GM12875 (cell line): ENCODE results near the gene KIF1A.
"Not testable (repeated sequence)": the region's sequence is repeated elsewhere in the genome, so short reads cannot be mapped to it uniquely, and the experiment has no call there.

ENCODE experiments used
- H3K4me3 ChIP-seq: one replicate; pipeline ENCODE4 v1.5.1; 2011; ENCODE audit warnings: low read depth, low read length, control low read depth
- TF ChIP-seq, protein P1 (sequence below): IDR thresholded peaks from 2 replicates; pipeline ENCODE4 v1.5.1; 2011; ENCODE audit warnings: low read depth, mild to moderate bottlenecking, control low read depth, inconsistent platforms, low read length, moderate library complexity, borderline replicate concordance; ENCODE audit not compliant: insufficient read depth

KIF1A gene

DNA sequence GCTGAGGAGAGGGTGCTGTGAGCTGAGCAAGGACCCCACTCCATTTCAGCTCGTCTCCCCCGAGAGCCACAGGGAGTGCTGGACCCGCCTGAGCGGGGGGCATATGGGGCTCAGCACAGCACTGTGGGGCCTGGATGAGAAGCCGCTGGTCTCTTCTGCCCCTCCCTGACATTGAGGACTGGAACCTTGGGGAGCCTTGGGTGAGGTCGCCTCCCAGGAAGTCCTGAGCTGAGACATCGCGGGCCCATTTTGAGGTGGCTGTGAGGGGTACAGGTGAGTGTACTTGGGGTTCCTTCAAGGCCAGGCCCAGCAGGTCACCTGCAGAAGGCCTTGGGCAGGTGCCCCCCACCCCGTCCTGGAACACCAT is 131.5 kb downstream of the KIF1A start:
- TF ChIP-seq, protein P1, sequence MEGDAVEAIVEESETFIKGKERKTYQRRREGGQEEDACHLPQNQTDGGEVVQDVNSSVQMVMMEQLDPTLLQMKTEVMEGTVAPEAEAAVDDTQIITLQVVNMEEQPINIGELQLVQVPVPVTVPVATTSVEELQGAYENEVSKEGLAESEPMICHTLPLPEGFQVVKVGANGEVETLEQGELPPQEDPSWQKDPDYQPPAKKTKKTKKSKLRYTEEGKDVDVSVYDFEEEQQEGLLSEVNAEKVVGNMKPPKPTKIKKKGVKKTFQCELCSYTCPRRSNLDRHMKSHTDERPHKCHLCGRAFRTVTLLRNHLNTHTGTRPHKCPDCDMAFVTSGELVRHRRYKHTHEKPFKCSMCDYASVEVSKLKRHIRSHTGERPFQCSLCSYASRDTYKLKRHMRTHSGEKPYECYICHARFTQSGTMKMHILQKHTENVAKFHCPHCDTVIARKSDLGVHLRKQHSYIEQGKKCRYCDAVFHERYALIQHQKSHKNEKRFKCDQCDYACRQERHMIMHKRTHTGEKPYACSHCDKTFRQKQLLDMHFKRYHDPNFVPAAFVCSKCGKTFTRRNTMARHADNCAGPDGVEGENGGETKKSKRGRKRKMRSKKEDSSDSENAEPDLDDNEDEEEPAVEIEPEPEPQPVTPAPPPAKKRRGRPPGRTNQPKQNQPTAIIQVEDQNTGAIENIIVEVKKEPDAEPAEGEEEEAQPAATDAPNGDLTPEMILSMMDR = no peak
- H3K4me3 ChIP-seq = no peak overlapping the region

DNA sequence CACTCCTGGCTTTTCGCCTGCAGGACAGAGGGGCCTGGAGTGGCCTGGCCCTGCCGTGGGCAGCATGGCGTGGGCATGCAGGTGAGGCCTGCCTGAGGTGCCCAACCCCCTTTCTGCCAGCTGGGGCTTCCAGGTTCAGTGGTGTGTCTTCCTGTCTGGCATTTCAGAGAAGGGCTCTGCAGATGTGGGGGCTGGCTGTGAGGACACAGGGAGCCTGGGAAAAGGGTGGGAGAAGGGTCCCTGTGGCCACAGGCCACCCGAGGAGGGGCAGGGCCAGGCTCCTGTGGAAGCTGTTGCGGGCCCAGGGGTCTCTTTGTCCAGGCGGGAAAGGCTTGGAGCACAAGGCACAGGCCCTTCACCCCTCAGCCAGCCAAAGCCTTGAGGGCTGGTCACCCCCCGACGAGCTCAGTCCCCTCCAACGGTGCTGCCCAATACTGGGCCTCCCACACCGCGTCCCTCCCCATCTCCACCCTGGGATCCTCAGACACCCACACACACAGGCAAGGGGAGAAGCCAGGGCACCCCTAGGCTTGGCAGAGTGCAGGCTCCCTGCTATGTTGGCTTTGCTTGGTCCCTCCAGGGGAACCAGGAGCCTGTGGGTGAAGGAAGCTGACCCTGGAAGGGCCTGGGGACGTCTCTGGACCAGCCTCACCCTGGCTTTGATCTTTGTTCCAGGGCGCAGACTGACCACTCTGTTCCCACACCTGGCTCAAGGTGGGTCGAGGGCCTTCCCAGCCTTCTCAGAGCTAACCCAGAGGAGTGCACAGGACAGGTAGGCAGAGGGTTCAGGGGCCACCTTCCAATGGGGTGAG is 132.1 kb downstream of the KIF1A start:
- H3K4me3 ChIP-seq = no peak overlapping the region
- TF ChIP-seq, protein P1 = no peak

DNA sequence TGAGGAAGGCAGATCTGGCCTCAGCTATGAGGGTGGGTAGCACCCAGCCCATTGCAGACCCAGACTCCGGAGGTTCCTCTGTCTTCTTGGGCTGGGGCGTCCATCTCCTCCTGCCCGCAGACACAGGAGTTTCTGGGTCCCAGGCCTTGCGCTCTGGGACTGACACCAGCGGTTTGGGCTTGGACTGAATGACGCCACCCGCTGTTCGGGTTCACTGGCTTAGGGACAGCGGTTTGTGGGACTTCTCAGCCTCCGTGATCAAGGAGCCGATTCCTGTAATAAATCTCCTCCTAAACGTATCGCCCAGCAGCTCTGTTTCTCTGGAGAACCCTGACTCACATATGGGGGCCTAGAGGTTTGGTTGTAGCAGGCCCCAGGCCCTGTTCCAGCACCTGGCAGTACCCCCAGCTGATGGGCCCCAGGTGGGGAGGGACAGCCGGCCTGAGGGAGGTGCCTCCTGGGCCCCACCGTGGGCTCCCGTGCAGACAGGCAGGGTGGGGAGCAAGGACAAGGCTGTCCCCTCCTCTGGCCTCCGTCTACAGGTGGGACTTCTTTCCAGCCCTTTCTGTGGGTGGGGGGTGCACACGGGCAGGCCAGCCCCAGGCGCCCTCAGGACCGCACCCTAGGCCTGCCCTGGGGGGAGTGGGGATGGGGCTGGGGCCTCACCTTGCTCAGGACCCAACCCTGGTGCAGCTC is 132.8 kb downstream of the KIF1A start:
- no peak overlapping the region for H3K4me3 ChIP-seq
- TF ChIP-seq, protein P1 = no peak

DNA sequence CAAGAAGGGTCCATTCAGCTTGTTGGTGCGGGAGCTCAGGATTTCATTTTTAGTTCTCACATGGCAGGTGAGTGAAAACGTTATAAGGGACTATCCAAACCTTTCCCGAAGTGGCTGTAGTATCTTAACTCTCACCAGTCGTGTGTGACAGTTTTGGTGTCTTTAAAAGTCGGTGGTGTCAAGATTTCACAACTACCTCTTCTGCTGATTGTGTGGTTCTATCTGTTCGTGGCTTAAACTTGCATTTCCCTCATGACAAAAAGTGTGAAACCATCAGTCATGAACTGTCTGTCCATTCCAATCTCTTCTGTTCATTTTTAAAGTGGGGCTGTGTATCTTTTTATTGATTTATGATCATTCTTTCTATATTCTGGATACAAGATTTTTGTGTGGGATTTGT is 133.6 kb downstream of the KIF1A start:
- TF ChIP-seq, protein P1 = no peak
- H3K4me3 ChIP-seq = no peak overlapping the region

DNA sequence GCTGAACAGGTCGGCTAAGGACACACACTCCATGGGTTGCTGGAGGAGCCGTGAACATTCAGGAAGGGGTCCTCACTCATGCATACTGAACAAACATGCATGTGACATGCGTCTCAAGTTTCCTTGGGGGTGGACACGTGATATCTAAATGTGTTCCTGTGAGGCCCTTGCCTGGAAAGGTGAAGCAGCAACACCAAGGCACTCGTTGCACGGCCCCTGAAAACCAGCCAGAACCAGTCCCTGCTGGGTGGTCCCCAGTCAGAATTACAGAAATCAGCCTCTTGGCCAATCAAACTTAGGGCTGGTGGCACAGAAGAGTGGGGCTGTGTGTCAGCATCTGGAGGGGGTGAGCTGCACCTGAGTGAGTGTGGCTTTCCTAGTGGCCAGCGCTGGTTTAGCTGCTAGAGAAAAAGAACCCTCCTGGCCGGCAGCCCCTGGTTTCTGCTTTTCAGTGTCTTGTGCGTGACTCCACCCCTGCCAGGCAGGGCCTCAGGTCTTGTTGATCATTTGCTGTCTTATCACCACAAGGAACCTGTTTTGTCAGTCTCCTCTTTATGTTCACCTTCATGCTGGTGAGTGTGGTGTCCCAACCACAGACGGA is 134.1 kb downstream of the KIF1A start:
- TF ChIP-seq, protein P1 = 0 out of 2 replicates have a peak, but pooled peaks have one; percentile 19

DNA sequence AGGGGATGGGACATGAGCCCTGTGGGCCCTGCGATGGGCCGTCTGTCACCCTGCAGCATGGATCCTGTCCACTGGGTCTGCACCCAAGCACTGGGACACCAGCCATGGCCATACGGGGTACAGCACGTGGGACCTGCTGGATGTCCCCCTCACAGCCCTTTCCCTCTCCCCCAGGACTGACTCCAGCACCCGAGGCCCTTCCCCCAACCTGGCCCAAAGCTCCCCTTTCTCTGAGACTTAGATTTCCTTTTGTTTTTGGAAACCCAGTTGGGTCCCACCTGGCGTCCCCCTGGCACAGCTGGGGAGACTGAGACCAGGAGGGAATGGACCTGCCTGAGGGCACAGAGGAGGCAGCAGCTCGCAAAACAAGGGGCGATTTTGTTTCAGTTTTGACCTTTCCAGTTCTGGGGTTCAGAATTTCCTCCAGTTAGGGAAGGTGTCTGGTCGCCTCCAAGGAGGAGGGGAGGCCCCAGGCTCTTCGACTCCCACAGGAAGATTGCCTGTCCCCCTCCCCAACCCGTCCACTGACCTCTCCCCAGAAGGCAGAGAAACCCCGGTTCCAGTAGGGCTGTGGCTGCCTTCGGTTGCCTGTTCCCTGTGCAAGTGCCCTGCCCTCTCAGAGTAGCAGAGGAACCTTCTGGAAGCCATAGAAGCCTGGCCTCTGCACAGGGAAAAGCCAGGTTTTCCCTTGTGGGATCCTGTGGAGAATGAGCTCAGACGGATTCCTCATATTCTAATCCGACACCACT is 135.9 kb downstream of the KIF1A start:
- not testable (repeated sequence) for H3K4me3 ChIP-seq

More for the DNA sequence above, 134.1 kb downstream of the KIF1A start:
- no peak overlapping the region for H3K4me3 ChIP-seq

DNA sequence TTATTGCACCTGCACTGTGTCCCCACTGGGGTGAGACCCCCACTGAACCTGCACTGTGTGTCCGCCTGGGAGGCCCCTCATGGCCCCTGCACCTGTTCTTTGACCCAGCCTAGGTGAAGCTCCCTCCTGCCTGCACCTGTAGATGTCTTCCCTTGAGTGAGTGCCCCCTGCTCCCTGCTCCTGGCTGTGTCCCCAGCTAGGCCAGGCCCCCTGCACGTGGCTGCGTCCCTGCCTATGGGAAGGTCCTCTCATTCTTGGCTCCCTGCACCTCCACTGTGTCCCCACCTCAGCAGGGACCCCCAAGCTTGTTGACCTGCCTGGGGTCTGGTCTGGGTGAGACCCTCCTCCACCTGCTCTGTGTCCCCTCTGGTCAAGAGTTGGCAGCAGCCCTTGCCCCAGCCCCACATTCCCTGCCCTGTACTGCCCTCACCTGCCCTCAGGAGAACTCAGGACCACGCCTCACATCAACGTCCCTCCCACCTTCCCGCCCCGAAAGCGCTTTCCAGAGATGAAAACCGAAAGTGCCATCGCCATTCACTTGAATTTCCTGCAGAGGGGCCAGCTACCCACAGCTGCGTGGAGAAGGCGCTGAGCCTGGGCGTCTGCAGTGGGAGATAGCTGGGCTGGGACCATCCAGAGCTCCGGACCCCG is 136.6 kb downstream of the KIF1A start:
- H3K4me3 ChIP-seq = not testable (repeated sequence)

DNA sequence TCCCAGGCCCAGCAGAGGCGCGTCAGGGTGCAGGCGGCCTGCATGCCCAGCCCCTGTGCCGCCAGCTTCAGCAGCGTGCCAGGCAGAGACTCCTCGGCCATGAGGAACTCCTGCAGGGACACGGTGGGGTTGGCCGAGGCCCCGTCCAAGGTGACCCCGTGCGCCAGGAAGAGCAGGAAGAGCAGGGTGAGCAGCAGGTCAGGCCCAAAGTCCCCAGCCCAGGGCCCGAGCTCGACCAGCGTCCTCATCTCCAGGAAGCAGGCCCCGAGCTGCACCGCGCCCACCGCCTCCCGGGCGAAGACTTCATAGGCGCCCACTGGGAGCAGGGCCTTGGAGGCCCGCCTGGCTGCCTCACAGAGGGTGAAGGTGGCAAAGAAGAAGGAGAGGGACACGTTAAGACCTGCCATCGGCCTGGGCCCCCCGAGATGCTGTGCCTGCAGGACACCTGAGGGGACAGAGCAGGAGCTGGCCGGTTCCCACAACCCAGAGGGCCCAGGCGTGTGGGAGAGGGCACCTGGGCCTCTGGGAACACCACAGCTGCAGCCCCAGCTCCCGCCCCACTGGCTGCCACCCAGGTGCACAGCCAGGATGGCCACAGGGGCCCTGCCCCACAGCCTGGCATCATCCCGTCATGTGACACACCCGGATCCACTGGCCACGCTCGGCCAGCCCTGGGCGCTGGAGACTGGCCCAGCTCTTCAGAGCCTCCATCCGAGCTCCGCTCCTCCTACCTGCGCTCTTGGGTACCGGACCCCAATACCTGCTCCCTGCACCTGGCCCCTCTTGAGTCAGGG is 137.4 kb downstream of the KIF1A start, which contains the start of gene AQP12B:
Gene AQP12B, minus strand, starts transcription at position 455 of the 794 bp plus-strand sequence. Its CDS starts 48 bp downstream, at position 407.
- H3K4me3 ChIP-seq = not testable (repeated sequence)

DNA sequence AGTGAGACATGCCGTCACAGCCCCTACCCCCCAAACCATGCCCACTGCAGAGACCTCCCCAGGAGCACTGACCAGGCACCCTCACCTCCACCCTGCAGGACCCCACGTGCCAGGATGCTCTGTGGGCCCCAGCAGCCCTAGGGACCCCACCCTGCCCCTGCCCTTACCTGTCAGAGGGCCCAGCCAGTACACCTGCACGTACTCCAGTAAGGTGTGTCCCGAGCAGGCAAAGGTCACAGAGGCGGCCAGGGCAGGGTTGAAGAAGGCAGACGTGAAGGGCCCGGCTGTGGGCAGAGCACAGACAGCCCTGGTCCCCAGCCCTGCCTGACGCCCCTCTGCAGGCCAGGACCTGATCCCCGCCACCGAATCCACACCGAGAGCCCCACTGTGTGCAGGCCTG is 139.8 kb downstream of the KIF1A start:
- H3K4me3 ChIP-seq = not testable (repeated sequence)

DNA sequence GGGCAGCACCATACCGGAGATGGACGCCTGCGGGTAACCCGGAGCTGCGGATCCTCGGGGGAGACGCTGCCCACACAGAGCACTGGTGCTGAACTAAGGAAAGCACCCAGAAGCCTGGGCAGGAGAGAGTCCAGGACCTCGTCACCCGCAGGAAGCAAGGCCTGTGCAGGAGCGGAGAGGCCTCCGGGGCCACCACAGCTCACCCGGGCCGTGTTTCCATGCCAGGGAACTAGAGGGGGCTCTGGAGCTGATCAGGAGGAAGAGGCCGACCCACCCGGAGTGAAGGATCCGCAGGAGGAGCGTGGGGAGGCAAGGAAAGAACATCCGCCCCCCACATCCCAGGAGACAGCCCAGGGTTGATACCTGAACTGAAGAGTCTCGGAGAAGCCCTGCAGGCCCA is 141.1 kb downstream of the KIF1A start:
- H3K4me3 ChIP-seq = not testable (repeated sequence)

DNA sequence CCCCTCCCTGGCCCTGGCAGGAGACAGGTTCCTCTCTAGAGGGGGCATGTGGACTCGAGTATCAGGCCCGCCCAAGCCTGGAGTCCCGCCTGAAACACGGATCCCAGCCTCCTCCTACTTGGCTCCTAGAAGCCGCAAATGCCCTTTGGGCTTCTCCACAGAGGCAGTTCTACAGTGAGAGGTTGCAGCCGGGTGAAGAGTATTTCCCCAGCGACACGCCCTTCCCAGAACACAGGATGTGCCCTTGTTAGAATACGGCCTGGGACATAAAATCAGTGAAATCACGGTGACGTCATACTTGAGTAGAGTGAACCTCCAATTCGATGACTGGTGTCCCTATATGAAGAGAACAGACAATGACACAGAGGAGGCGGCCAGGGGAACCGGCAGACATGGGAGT is 142.0 kb downstream of the KIF1A start:
- H3K4me3 ChIP-seq = not testable (repeated sequence)
